Activated CD4-positive, alpha-beta memory T cell treated with anti-CD3 and anti-CD28 coated beads for 36 hours (primary cell): ENCODE data around the gene MAN2A1. TPM values are rescaled to one million over a fixed set of nuclear protein-coding genes. Genes with fewer than 3 reads are reported as not detected.
"Not testable (repeated sequence)": the region's sequence is repeated elsewhere in the genome, so short reads cannot be mapped to it uniquely, and the experiment has no call there.

Experiments used
- CTCF ChIA-PET: fragments of 350-600 bp; sonication (Branson Sonifier 250); formaldehyde crosslinking; loops from one replicate; lab custom pipeline; 2021; ENCODE audit warnings: antibody characterized with exemption, inconsistent platforms; lab: Charles Lee
- POLR2A ChIA-PET: fragments of 350-600 bp; sonication (Branson Sonifier 250); formaldehyde crosslinking; loops from one replicate; lab custom pipeline; 2021; ENCODE audit warnings: antibody characterized with exemption; lab: Charles Lee
- DNase-seq: peaks from one replicate; pipeline ENCODE4 v3.0.0-alpha.2; 2020
- H3K27ac Mint-ChIP-seq: one replicate; pipeline ENCODE4 v1.8.0; 2021; ENCODE audit warnings: mixed read lengths
- H3K27me3 Mint-ChIP-seq: one replicate; pipeline ENCODE4 v1.8.0; 2021; ENCODE audit warnings: mixed read lengths
- H3K36me3 Mint-ChIP-seq: one replicate; pipeline ENCODE4 v1.8.0; 2021; ENCODE audit warnings: mixed read lengths
- H3K4me1 Mint-ChIP-seq: one replicate; pipeline ENCODE4 v1.8.0; 2021; ENCODE audit warnings: low read depth, mixed read lengths
- H3K4me3 Mint-ChIP-seq: one replicate; pipeline ENCODE4 v1.8.0; 2021; ENCODE audit warnings: mild to moderate bottlenecking, mixed read lengths
- H3K9me3 Mint-ChIP-seq: one replicate; pipeline ENCODE4 v1.8.0; 2021; ENCODE audit warnings: mixed read lengths
- intact Hi-C: fragments of 100-400 bp; cut with micrococcal nuclease; formaldehyde crosslinking; loops from one replicate; pipeline ENCODE4 v1.15.1; 2023
- total RNA-seq, 2 experiments: library from RNA; stranded (reverse); gene quantifications; one replicate each; pipeline ENCODE4 v1.2.3, GENCODE V29; 2021

MAN2A1 gene
- total RNA-seq, 2 experiments from 2014 or later = 33.0 to 35.9 TPM

DNA sequence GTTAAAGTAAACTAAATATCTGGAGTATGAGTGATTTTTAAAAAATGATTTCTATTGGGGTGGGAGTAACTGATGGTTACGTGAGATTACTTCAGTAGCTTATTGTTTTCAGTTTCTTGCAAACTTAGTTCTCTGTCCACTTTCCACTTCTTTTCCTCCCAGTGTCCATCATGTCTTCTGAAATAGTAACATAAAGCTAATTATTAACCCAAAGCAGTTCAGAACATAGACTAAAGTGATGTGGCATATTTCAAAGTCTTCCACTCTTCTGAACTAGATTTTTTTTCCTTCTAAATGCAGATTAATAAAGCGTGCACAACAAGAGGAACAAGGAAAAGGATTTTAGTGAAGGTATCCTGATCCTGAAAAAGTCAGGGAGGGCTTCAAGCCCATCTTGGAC, 114.1 kb downstream of the MAN2A1 start:
- Mint-ChIP-seq H3K36me3 (peaks cover 30% of the 10 kb centered on the region), H3K27me3 (no peaks in the 10 kb centered on the region), H3K4me1 (peaks cover 3% of the 10 kb centered on the region), H3K4me3 (no peak overlapping the region), H3K9me3 (no peaks in the 10 kb centered on the region), H3K27ac (no peak overlapping the region)
- ChIA-PET CTCF (no interaction called here), POLR2A (no interaction called here)
- DNase-seq = no peak
- intact Hi-C loops = no loop called here

GRCh38 chr5:109805472-109805871, 115.7 kb downstream of the MAN2A1 start:
- Mint-ChIP-seq H3K4me3 (no peak overlapping the region), H3K4me1 (peaks cover 3% of the 10 kb centered on the region), H3K27me3 (no peaks in the 10 kb centered on the region), H3K36me3 (peaks cover 33% of the 10 kb centered on the region), H3K9me3 (no peaks in the 10 kb centered on the region), H3K27ac (no peak overlapping the region)
- CTCF ChIA-PET = no interaction called here
- intact Hi-C loops = no loop called here
- no peak for DNase-seq
- POLR2A ChIA-PET = no interaction called here

GRCh38 chr5:109805883-109806282, 116.2 kb downstream of the MAN2A1 start:
- intact Hi-C loops = no loop called here
- no peak for DNase-seq
- ChIA-PET CTCF (no interaction called here), POLR2A (no interaction called here)
- no peak overlapping the region for H3K4me3 Mint-ChIP-seq
- no peaks in the 10 kb centered on the region for H3K27me3 Mint-ChIP-seq
- peaks cover 4% of the 10 kb centered on the region for H3K4me1 Mint-ChIP-seq
- H3K27ac Mint-ChIP-seq = no peak overlapping the region
- H3K36me3 Mint-ChIP-seq = peaks cover 35% of the 10 kb centered on the region
- no peaks in the 10 kb centered on the region for H3K9me3 Mint-ChIP-seq

DNA sequence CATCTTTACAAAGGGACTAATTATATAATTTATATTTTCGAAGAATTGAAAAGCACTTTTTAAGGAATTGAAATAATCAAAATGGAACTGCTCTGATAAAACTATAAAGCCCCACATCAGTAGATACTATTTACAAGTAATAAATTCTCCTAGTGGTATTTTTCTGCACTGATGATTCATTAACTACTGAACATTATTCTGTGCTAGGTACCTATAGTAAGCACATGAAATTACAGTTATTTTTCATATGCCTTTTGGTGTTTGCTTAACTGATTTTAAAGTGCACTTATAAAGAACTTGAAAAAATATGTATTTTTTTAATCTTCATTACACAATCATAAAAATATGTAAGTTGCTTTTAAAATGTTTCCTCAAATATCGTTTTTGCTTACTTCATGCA, 123.0 kb downstream of the MAN2A1 start:
- Mint-ChIP-seq H3K4me1 (peaks cover 6% of the 10 kb centered on the region), H3K9me3 (no peaks in the 10 kb centered on the region), H3K4me3 (no peak overlapping the region), H3K27ac (no peak overlapping the region), H3K36me3 (peaks cover 41% of the 10 kb centered on the region), H3K27me3 (no peaks in the 10 kb centered on the region)
- ChIA-PET CTCF (no interaction called here), POLR2A (no interaction called here)
- no peak for DNase-seq
- intact Hi-C loops = no loop called here

- POLR2A ChIA-PET = no interaction called here
- Mint-ChIP-seq H3K4me3 (no peak overlapping the region), H3K27ac (no peak overlapping the region), H3K36me3 (peaks cover 34% of the 10 kb centered on the region), H3K27me3 (no peaks in the 10 kb centered on the region), H3K4me1 (peaks cover 2% of the 10 kb centered on the region), H3K9me3 (no peaks in the 10 kb centered on the region)
- no peak for DNase-seq
- CTCF ChIA-PET = no interaction called here
- intact Hi-C loops = no loop called here
Measured at GRCh38 chr5:109816732-109817131, 127.0 kb downstream of the MAN2A1 start.

DNA sequence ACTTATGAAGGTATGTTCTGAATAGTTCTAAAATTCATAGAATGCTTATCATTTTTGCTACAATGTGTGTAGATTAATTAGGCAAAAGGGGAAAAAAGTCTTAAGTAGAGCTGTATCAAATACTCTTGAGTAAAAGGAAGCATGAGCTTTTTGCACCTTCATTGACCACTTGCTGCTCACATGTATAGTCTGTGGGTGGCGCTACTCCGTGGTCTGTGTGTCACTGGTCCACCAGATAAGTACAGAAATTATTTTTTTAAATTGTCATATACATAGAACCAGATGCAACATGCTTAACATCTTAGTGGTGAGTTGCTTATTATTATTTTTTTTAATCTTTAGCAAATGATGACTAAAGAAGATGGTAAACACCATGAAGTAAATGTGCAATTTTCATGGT, 130.2 kb downstream of the MAN2A1 start:
- H3K27me3 Mint-ChIP-seq = no peaks in the 10 kb centered on the region
- H3K9me3 Mint-ChIP-seq = no peaks in the 10 kb centered on the region
- CTCF ChIA-PET = no interaction called here
- H3K4me1 Mint-ChIP-seq = no peaks in the 10 kb centered on the region
- no peak overlapping the region for H3K27ac Mint-ChIP-seq
- POLR2A ChIA-PET = no interaction called here
- DNase-seq = no peak
- intact Hi-C loops = no loop called here
- H3K4me3 Mint-ChIP-seq = no peak overlapping the region
- peaks cover 37% of the 10 kb centered on the region for H3K36me3 Mint-ChIP-seq

DNA sequence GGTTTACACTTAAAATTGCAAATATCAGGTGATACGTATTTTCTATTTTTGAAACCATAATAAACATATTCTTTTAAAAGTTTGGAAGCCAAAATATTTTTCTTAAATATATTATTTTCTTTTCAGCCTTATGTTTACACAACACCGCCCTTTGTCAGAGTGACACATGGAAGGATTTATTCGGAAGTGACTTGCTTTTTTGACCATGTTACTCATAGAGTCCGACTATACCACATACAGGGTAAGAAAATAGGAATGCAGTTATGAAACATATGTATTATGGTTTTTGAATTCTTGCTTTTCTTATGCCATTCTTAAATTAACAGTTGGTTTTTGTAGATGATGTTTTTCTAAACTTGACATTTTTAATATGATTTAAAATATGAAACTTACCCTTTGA, 133.9 kb downstream of the MAN2A1 start:
- peaks cover 51% of the 10 kb centered on the region for H3K36me3 Mint-ChIP-seq
- H3K27ac Mint-ChIP-seq = no peak overlapping the region
- POLR2A ChIA-PET = no interaction called here
- H3K4me1 Mint-ChIP-seq = no peaks in the 10 kb centered on the region
- no peak for DNase-seq
- no peak overlapping the region for H3K4me3 Mint-ChIP-seq
- intact Hi-C loops = no loop called here
- CTCF ChIA-PET = interaction anchor here (0.7 kb wide), 1 partner anchor 27 kb away, joined by 3 read pairs; no protein-coding TSS in a partner anchor
- H3K27me3 Mint-ChIP-seq = no peaks in the 10 kb centered on the region
- no peaks in the 10 kb centered on the region for H3K9me3 Mint-ChIP-seq

- ChIA-PET POLR2A (no interaction called here), CTCF (no interaction called here)
- H3K9me3 Mint-ChIP-seq = no peaks in the 10 kb centered on the region
- no peaks in the 10 kb centered on the region for H3K4me1 Mint-ChIP-seq
- H3K27ac Mint-ChIP-seq = no peak overlapping the region
- peaks cover 51% of the 10 kb centered on the region for H3K36me3 Mint-ChIP-seq
- intact Hi-C loops = no loop called here
- no peak overlapping the region for H3K4me3 Mint-ChIP-seq
- H3K27me3 Mint-ChIP-seq = no peaks in the 10 kb centered on the region
- no peak for DNase-seq
Measured at GRCh38 chr5:109825450-109825849, 135.7 kb downstream of the MAN2A1 start.

- intact Hi-C loops = no loop called here
- no peak overlapping the region for H3K4me3 Mint-ChIP-seq
- ChIA-PET CTCF (no interaction called here), POLR2A (no interaction called here)
- no peak overlapping the region for H3K27ac Mint-ChIP-seq
- peaks cover 2% of the 10 kb centered on the region for H3K4me1 Mint-ChIP-seq
- H3K27me3 Mint-ChIP-seq = no peaks in the 10 kb centered on the region
- H3K36me3 Mint-ChIP-seq = peaks cover 52% of the 10 kb centered on the region
- no peaks in the 10 kb centered on the region for H3K9me3 Mint-ChIP-seq
- DNase-seq = no peak
Measured at GRCh38 chr5:109826426-109826825, 136.7 kb downstream of the MAN2A1 start.

- no peaks in the 10 kb centered on the region for H3K27me3 Mint-ChIP-seq
- peaks cover 5% of the 10 kb centered on the region for H3K4me1 Mint-ChIP-seq
- peaks cover 52% of the 10 kb centered on the region for H3K36me3 Mint-ChIP-seq
- no peak overlapping the region for H3K4me3 Mint-ChIP-seq
- no peak for DNase-seq
- intact Hi-C loops = no loop called here
- H3K27ac Mint-ChIP-seq = no peak overlapping the region
- H3K9me3 Mint-ChIP-seq = no peaks in the 10 kb centered on the region
- ChIA-PET POLR2A (no interaction called here), CTCF (no interaction called here)
Measured at GRCh38 chr5:109829331-109829730, 139.6 kb downstream of the MAN2A1 start.

- Mint-ChIP-seq H3K4me1 (peaks cover 5% of the 10 kb centered on the region), H3K36me3 (peaks cover 52% of the 10 kb centered on the region), H3K27ac (no peak overlapping the region), H3K27me3 (no peaks in the 10 kb centered on the region), H3K9me3 (no peaks in the 10 kb centered on the region), H3K4me3 (no peak overlapping the region)
- POLR2A ChIA-PET = no interaction called here
- CTCF ChIA-PET = no interaction called here
- intact Hi-C loops = no loop called here
- DNase-seq = no peak
Measured at GRCh38 chr5:109830955-109831502, 141.3 kb downstream of the MAN2A1 start.

DNA sequence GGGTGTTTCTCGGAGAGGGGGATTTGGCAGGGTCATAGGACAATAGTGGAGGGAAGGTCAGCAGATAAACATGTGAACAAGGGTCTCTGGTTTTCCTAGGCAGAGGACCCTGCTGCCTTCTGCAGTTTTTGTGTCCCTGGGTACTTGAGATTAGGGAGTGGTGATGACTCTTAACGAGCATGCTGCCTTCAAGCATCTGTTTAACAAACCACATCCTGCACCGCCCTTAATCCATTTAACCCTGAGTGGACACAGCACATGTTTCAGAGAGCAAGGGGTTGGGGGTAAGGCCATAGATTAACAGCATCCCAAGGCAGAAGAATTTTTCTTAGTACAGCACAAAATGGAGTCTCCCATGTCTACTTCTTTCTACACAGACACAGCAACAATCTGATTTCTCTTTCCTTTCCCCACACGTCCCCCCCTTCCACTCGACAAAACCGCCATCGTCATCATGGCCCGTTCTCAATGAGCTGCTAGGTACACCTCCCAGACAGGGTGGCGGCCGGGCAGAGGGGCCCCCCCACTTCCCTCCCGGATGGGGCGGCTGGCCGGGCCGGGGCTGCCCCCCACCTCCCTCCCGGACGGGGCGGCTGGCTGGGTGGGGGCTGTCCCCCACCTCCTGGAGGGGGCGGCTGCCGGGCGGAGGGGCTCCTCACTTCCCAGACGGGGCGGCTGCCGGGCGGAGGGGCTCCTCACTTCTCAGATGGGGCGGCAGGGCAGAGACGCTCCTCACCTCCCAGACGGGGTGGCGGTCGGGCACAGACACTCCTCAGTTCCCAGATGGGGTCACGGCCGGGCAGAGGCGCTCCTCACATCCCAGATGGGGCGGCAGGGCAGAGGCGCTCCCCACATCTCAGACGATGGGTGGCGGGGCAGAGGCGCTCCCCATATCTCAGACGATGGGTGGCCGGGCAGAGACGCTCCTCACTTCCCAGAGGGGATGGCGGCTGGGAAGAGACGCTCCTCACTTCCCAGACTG, 142.8 kb downstream of the MAN2A1 start:
- H3K4me1 Mint-ChIP-seq, DNase-seq, H3K27me3 Mint-ChIP-seq, H3K27ac Mint-ChIP-seq, POLR2A ChIA-PET, H3K9me3 Mint-ChIP-seq, H3K4me3 Mint-ChIP-seq, CTCF ChIA-PET, intact Hi-C loops: not testable (repeated sequence)
- H3K36me3 Mint-ChIP-seq = peaks cover 50% of the 10 kb centered on the region

DNA sequence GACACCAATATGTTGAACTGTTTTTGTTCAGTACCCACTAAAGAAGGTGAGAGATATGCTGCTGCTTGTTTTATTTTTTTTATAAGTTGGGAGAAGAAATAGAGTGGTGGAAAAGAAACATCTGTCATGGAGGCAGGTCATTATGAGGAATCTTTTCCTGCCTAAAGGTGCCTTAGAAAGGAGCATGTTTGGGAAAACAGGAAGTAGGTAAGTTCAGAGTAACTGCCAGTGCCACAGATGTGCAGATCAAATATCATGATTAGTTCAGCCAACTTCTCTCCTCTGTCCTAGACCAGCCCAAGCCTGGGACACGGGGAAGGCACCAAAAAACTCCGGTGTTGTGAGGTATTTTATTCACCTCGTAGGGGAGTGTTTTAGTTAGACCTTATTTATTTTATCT, 144.2 kb downstream of the MAN2A1 start:
- Mint-ChIP-seq H3K27ac (no peak overlapping the region), H3K4me1 (peaks cover 5% of the 10 kb centered on the region), H3K9me3 (no peaks in the 10 kb centered on the region), H3K27me3 (no peaks in the 10 kb centered on the region), H3K36me3 (peaks cover 49% of the 10 kb centered on the region), H3K4me3 (no peak overlapping the region)
- DNase-seq = no peak
- intact Hi-C loops = no loop called here
- ChIA-PET POLR2A (no interaction called here), CTCF (no interaction called here)
